Activated effector memory CD4-positive, alpha-beta T cell treated with anti-CD3 and anti-CD28 coated beads, Interleukin-2, amount 50 U/mL, for 16 hours (primary cell): ENCODE data around the gene RREB1.

Experiments
- DNase-seq: peaks from one replicate; pipeline ENCODE4 v3.0.0-alpha.2; 2020

Gene RREB1

GRCh38 chr6:7127680-7128079, 19.9 kb downstream of the RREB1 start:
- DNase-seq = no peak

DNA sequence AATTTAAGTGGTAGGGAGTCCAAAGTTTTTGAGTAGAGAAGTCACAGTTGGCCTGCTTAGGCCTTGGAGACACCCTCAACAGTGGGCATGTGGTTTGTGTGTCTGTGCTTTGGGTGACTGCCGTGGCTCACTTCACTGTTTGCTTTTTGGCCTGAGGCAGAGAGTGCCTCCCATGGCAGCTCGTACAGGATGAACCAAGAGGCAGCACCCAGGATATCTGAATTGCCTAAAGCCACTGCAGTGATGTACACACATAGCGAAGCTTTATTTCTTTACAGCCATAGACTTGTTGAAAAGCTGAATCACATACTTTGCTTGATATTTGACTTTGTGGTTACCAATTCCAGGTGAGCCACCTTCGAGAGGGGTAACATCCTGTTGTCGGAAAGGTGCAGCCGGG, 21.6 kb downstream of the RREB1 start:
- DNase-seq = no peak

DNA sequence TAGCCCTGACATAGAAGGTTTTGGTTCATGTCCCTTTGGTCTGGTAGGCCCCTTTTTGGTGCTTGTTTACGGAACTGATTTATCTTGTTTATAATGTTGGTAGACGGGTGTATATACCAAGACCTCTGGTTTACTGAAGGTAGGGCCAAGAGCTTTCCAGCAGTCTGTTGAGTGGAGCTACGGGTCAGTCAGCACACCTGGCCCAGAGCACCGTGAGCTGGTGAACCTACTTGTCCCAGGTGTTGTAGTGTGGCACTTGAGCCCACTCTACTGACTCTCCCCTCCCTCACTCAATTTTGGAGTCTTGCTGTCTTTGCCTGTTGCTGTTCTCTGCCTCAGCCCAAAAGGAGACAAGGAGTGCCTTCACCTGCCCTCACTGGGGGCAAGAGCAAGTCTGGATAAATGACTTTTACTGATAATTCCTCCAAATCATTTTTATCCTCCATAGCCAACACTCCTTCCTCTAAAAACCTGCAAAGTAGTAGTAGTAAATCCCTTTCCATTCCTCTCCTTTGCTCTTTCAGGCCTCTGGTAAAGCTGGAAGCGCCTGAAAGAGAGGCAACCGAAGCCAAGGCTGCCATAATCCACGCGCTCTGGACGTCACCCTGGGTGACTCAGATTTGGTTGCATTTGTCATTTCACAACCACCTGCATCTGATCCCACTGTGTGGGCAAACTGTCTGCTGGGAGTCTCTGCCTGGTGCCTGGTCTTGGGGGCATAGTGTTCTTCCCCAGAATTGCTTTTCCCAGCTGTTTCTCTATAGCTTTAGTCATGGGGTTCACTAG, 22.2 kb downstream of the RREB1 start:
- DNase-seq = no peak

GRCh38 chr6:7131390-7131789, 23.6 kb downstream of the RREB1 start:
- no peak for DNase-seq

GRCh38 chr6:7132398-7133035, 24.8 kb downstream of the RREB1 start:
- no peak for DNase-seq

DNA sequence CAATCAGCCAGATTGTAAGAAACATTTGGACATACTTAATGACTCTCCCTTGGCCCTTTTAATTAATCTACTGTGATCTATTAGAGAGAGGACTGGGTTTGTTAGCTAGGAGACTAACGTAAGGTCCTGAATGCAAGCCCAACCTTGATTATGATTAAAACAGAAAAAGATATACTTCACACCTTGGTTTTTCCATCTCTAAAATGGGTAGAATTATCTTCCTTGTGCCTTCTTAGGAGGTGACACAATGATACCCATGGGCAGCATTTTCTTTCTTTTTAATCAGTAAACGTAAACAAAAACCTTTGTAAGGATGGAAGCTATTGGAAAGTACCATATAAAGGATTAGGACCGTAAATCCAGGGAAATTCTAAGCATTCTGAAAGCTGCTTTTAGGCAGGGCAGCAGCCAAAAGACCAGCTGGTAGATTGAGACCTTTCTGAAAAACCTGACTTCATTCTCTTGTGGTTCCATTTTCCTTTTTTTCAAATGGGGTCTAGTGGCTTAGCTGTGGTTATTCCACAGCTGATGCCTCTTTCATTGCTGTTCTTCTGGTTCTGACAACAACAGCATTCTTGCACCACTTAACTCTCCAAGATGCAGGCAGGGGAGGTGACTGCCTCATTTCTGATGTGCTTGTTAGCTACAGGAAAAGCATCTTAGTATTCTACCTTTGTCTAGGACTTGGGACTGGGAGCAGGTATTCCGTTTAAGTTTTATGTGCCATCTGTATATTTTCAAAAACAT, 27.4 kb downstream of the RREB1 start:
- no peak for DNase-seq

GRCh38 chr6:7135755-7136154, 28.0 kb downstream of the RREB1 start:
- no peak for DNase-seq

DNA sequence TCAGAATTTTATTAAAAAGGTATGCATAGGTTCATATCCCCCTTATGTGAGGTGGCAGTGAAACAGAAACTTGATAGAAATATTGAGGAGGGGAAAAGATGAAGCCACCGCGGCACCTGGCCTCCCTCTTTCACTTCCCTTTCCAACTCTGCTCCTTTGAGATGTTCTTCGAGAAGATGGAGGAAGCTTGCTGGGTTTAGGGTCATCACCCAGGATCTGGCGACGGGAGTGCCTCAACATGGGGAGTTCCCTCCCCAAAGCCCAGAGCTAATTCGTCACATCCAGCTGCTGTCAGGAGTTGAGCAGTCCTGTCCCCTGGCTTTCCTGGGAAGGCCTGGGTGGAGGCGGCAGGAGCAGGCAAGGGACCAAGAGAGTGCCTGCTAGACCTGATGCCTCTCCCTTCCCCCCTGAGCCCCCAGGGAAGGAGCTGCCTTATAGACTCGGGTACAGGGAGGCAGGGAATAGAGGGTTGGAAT, 29.1 kb downstream of the RREB1 start:
- no peak for DNase-seq

GRCh38 chr6:7137335-7138045, 29.7 kb downstream of the RREB1 start:
- DNase-seq = peak; percentile 86

- no peak for DNase-seq
Observed at GRCh38 chr6:7138046-7138531, 30.3 kb downstream of the RREB1 start.

DNA sequence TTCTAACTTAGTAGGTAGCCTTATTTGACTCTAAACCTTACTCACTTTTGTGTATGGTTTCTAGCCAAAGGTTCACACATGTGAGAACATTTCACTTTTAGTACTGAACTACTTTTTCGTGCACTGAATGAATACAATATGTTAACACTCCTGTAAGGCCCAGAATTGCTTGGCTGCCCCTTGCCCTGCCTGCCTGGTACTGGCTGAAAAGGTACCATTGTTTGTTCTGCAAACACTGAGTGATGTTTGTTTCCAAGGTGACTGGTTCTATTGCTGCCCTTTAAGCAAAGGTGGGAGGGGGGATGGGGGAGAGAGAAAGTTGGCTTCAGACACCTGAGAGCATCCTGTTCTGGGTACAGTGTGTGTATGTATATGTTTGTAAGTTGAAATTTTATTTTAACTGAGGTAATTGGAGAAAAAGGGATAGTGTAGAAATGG, 31.2 kb downstream of the RREB1 start:
- DNase-seq = no peak

DNA sequence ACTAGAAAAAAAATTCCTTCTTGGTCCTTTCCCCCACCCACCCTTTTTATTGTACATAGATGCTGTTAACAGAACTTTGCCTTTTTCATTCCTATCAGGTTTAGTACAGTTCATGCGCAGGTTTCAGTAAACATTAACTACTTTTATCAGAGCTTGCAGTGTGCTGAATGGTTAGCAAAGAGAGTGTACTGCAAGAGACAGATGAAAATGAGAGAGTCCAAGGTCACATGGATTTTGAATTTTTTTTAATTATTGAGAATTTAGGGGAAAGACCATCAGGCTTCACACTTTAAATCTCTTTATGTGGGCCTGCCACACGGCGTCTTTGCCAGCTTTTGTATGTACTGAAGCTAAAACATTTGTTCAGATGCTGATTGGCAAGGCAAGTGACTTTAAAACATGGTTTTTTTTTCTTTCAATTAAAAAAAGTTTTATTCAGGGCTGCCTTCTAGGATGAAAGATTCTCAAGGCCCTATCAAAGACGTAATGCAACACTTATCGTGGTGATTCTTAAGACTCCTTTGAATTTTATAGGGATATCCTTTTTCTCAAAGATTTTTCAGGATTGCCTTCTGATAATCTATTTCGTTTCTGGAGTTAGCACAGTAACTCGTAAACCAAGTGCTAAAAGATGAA, 32.2 kb downstream of the RREB1 start:
- DNase-seq = no peak

DNA sequence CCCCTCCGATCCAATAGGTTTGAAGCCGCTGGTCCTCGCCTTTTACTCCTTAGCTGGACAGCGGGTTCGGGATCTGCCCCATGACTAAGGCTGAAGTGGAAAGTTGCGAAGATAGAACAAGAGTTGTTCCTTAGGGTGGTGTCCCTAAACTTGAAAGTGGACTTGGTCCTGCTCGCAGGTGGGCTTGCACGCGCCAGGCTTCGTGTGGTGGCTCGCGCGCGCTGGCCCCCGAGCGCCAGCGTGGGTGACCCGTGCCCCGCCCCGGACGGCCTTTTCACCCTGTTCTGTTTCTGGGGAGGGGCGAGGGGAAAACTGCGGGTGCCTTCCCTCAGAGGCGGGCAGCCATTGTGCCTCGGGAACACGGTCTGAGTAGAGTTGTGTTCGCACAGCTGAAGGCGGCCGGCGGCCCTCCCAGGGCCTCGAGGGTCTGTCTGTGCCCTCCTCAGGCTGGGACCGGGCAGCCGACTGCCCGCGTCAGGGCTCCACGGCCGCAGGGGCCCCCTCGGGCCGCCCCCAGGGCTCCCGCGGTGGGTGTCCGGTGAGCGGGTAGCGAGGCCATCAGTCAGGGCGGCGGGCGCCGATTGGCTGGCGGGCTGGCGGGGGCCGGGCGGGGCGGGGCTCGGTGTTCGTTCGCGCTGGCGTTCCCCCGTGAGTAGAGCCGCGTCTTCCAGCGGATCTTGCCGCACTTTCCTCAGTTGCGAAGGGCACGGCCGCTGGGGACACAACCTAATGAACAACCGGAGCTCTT, 33.0 kb downstream of the RREB1 start:
- DNase-seq = peak; percentile 92

- no peak for DNase-seq
Observed at GRCh38 chr6:7142228-7142801, 34.6 kb downstream of the RREB1 start.

GRCh38 chr6:7142918-7143475, 35.2 kb downstream of the RREB1 start:
- DNase-seq = no peak

GRCh38 chr6:7143476-7143974, 35.8 kb downstream of the RREB1 start:
- no peak for DNase-seq

DNA sequence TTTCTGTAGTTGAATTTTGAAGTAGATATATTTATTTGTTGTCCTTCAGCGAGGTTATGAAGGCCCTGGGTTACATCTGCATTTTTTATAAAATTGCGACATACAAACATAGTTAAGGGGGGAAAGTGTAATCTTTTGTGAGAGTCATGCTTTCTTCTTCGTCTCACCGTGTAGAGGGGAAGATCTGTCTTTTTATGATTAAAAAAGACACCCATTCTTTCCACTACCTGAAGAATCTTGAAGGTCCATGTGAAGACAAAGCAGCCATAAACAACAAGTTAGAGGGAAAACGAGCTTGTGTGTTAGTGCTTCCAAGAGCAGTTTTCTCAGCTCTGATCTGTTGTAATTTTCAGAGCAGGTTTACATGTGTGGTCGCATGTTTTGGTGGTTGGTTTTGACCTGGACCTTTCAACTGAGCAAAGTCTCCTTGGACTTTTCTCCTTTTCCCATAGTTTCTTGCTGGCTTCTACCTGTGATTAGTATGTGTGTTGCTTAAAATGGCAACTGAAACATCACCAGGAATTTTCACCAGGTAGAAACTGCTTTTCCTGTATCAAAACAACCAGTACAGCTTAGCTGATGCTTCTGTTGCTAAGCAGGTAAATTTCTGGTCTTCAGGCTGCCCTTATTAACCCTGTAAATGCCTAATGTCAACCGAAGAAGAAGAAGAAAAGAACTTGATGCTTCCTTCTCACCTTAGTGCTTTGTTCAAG, 37.3 kb downstream of the RREB1 start:
- no peak for DNase-seq

- DNase-seq = no peak
Observed at GRCh38 chr6:7145585-7145884, 37.8 kb downstream of the RREB1 start.

DNA sequence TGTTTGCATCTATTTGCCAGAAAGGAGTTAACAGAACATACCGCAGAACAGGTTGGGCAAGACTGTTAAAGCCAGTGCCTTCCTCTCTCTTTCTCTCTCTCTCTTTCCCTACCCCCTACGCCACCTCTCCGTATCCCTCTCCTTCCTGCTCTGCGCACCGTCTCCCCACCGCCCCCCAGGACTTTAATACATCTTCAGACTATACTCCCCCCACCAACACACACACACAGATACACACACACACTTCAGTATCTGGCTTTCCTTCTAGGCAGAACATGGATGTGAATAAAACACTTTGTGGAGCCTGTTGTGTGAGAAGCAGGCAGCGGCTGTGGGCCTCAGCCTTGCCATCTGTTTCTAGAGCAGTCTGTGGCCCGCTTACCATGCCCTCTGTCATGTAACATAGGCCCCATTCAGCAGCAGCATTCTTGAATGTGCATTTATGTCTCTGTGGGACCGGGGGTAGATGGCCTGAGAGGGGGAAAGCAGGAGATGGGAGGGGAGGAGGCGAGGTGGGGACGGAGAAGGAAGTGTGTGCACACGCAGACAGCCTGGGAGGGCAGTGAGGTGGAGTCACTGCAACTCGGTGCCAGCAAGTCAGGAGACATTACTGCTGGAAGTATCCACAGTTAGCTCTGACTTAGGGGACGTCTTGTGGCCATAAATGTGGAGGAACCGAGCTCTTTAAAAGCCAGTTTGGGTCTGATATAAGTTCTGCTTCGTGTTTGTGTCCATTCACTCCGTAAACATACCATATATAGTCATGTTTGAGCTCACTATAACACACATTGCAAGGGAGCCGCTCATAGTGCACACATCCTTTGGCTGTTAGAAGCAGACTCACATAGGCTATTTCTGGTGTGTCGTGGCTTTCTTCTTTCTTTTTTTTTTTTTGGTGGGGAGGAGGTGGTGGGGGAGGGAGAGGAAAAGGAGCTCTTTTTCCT, 38.4 kb downstream of the RREB1 start:
- no peak for DNase-seq
